ENCODE measurements around the gene GNPTG. TPM values are rescaled to one million over a fixed set of nuclear protein-coding genes. Genes with fewer than 3 reads are reported as not detected.
A peak's percentile ranks its signal among the peaks of the same experiment; 100 is the strongest.

Gene GNPTG
- polyA plus RNA-seq (2011; rRNA removed) (74.1 and 113 TPM in 2 replicates), polyA minus RNA-seq (2011; rRNA and poly(A)+ RNA removed) (29.4 and 36.8 TPM in 2 replicates)

DNA sequence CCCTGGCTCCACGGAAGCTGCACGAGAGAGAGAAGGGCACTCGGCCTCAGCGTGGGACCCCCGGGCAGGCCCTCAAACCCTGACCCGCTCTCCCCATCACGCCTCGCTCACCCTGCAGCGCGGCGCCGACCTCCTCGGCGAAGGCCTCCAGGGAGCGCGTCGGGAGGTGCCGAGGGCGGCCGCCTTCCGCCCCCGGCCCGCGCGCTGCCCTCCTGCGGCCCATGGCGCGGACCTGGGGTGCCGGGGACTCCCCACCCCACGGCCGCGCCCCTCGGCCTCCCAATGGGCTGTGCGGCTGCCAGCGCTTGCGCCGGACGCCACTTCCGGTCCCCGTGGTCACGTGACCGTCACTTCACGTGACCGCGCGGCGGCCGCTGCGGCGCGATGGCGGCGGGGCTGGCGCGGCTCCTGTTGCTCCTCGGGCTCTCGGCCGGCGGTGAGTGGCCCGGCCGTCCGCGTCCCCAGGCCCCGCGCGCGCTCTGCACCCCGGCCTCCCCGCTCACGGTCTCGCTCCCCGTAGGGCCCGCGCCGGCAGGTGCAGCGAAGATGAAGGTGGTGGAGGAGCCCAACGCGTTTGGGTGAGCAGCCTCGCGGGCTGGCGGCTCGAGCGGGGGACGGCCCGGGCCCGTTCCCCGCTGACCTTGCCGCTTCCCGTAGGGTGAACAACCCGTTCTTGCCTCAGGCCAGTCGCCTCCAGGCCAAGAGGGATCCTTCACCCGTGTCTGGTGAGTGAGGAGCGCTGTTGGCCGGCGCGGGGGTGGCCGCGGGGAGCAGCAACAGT, at the start of gene GNPTG, which contains the start of gene TSR3:
Gene GNPTG (plus strand): TSS at position 350 of the 781 bp plus-strand sequence. CDS start 35 bp downstream, at position 385.
Gene TSR3 (minus strand): TSS at position 297 of the 781 bp plus-strand sequence. CDS start 74 bp downstream, at position 223.
- H3K27me3 ChIP-seq (ENCODE audit: control insufficient read depth, insufficient read depth, low read length): no peaks in the 10 kb centered on the region
- CTCF ChIA-PET: interaction anchor here (1.5 kb wide), 1 partner anchor 12 kb away, joined by 10 read pairs; no protein-coding TSS in a partner anchor
- TF ChIP-seq, protein P1, sequence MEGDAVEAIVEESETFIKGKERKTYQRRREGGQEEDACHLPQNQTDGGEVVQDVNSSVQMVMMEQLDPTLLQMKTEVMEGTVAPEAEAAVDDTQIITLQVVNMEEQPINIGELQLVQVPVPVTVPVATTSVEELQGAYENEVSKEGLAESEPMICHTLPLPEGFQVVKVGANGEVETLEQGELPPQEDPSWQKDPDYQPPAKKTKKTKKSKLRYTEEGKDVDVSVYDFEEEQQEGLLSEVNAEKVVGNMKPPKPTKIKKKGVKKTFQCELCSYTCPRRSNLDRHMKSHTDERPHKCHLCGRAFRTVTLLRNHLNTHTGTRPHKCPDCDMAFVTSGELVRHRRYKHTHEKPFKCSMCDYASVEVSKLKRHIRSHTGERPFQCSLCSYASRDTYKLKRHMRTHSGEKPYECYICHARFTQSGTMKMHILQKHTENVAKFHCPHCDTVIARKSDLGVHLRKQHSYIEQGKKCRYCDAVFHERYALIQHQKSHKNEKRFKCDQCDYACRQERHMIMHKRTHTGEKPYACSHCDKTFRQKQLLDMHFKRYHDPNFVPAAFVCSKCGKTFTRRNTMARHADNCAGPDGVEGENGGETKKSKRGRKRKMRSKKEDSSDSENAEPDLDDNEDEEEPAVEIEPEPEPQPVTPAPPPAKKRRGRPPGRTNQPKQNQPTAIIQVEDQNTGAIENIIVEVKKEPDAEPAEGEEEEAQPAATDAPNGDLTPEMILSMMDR (IDR thresholded peaks at IDR 0.05; ENCODE audit: insufficient read depth, low read depth, low read length): no peak
- peak; percentile 10 for DNase-seq (ENCODE audit: low read depth)
- POLR2A ChIA-PET: no interaction called here
- peaks cover 16% of the 10 kb centered on the region for H3K36me3 ChIP-seq (ENCODE audit: control insufficient read depth, insufficient read depth, low read length)
- peak within 1 kb of the TSS; percentile 71 for H3K4me3 ChIP-seq (ENCODE audit: low read depth, low read length)

DNA sequence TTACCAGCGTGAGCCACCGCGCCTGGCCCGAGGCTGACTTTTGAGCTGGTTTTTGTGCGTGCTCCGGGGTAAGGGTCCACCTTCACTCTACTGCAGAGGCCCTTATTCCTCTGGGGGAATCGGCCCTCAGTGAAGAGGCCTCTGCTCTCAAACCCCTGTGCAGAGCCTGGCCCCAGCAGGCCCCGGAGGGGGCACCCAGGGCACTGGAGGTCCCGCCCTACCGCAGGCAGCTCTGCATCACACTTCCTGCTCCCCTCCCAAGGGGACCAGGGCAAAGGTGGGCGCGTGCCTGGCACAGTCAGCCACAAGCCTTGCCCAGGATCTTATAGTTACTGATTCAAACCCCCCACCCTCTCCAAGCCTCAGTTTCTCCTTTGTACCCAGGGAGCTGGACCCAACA, 45.9 kb upstream of the GNPTG start:
- ChIA-PET CTCF (no interaction called here), POLR2A (no interaction called here)
- TF ChIP-seq, protein P1 (IDR thresholded peaks at IDR 0.05; ENCODE audit: insufficient read depth, low read depth, low read length): no peak
- DNase-seq (ENCODE audit: low read depth): no peak
- H3K36me3 ChIP-seq (ENCODE audit: control insufficient read depth, insufficient read depth, low read length): no peaks in the 10 kb centered on the region
- no peak overlapping the region for H3K4me3 ChIP-seq (ENCODE audit: low read depth, low read length)
- H3K27me3 ChIP-seq (ENCODE audit: control insufficient read depth, insufficient read depth, low read length): no peaks in the 10 kb centered on the region

DNA sequence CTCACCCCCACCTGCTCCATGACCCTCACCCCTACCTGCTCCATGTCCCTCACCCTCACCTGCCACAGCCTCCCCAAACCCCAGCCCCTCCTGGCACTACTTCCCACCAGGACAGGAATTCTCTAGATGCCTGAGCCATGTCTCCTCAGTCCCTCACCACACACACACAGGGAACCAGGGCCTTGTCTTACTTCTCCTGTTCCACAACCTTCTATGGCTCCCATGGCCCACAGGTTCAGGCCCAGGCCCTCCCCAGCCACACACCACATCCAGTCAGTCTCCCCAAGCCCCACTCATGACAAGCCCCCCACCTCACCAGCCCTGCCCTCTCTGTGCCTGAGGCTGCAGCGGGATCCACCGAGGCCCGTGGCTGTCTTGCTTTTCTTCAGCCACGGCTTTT, 45.4 kb upstream of the GNPTG start:
- Histone ChIP-seq H3K36me3 (ENCODE audit: control insufficient read depth, insufficient read depth, low read length) (no peaks in the 10 kb centered on the region), H3K4me3 (ENCODE audit: low read depth, low read length) (no peak overlapping the region), H3K27me3 (ENCODE audit: control insufficient read depth, insufficient read depth, low read length) (no peaks in the 10 kb centered on the region)
- TF ChIP-seq, protein P1 (IDR thresholded peaks at IDR 0.05; ENCODE audit: insufficient read depth, low read depth, low read length): no peak
- ChIA-PET POLR2A (no interaction called here), CTCF (no interaction called here)
- DNase-seq (ENCODE audit: low read depth): no peak

DNA sequence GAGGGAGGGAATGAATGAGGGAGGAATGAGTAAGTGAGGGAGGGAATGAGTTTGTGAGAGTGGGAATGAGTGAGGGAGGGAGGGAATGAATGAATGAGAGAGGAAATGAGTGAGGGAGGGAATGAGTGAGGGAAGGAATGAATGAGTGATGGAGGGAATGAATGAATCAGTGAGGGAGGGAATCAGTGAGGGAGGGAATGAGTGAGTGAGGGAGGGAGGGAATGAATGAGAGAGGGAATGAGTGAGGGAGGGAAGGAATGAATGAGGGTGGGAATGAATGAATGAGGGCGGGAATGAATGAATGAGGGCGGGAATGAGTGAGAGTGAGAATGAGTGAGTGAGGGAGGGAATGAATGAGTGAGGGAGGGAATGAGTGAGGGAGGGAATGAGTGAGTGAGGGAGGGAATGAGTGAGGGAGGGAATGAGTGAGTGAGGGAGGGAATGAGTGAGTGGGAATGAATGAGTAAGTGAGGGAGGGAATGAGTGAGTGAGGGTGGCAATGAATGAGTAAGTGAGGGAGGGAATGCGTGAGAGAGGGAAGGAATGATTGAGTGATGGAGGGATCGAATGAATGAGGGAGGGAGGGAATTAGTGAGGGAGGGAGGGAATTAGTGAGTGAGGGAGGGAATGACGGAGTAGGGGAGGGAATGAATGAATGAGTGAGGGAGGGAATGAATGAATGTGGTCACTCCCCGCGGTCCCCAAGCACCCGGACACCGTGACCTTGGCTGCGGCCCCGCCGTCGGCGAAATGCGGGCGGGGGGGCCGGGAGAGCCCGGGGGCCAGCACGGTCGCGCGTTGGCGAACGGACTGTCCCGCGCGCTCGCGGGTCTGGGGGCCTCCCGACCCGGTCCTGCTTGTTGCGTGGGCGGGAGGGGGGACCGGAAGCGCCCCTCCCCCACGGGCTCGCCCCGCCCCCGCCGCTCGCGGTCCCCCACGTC, 43.4 kb upstream of the GNPTG start:
- TF ChIP-seq, protein P1 (IDR thresholded peaks at IDR 0.05; ENCODE audit: insufficient read depth, low read depth, low read length): no peak
- ChIA-PET POLR2A (interaction anchor here (0.6 kb wide), 1 partner anchor 13 kb away, joined by 3 read pairs; no protein-coding TSS in a partner anchor), CTCF (no interaction called here)
- H3K36me3 ChIP-seq (ENCODE audit: control insufficient read depth, insufficient read depth, low read length): peaks cover 8% of the 10 kb centered on the region
- DNase-seq (ENCODE audit: low read depth): no peak
- H3K4me3 ChIP-seq (ENCODE audit: low read depth, low read length): peak overlapping the region; percentile 60
- no peaks in the 10 kb centered on the region for H3K27me3 ChIP-seq (ENCODE audit: control insufficient read depth, insufficient read depth, low read length)

Data from BJ (cell line).